ENCODE measurements around the gene ANXA6.

ANXA6 gene

DNA sequence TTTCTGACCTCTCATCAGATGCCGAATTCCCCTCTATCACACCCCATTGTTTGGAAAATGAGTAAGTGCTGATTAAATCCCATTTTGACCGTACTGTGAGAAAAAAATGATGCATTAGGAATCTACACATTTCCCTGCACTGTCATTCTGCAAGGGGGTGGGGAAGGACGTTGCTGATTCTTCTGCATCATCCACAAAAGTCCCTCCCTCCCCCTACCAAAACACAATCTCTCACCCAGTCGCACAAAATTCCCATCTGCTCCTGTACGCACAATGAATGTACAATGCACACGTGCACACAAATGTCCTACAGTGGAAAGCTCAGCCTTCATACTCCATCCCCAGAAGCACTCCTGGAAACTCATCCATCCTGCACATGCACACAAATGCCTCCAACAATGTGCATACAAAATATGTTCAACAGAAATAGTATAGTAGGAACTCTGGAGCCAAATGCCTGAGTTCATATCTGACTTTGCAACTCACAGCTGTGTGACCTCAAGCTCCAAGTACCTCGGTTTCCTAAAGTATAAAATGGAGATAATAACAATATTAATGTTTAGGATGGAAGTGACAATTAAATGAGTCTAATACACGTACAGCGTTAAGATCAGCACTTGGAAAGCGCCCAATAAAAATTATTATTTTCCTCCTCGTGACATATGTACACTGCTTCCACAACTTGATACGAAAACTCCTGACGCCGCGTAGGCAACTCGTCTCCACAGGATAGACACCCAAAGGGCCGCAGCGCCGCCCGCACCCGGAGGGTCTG is 77.6 kb downstream of the ANXA6 start:
- DNase-seq: peak; percentile 65

- peak; percentile 85 for DNase-seq
These were observed 78.9 kb downstream of the ANXA6 start for GRCh38 chr5:151078490-151079262.

DNA sequence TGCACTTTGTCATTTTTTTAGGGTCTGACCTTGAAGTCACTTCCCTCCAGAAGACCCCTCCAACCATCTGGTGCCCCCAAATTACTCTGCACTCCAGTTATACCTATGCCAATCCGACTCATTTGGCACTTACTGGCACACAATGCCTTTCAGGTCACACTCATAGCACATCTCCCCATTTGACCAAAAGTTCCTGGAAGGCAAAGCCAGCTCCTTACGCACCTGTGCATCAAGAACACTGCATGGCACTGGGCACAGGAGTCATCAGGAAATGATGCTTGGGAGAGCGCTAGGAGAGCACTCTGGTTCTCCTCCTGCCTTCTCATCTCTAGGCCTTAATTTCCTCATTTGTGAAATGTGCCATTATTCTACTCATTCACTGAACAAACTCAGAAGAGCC is 79.6 kb downstream of the ANXA6 start:
- no peak for DNase-seq

- no peak for DNase-seq
These were observed 80.2 kb downstream of the ANXA6 start for GRCh38 chr5:151077419-151077818.

GRCh38 chr5:151076616-151077015 is 81.0 kb downstream of the ANXA6 start:
- DNase-seq: no peak

GRCh38 chr5:151075698-151076331 is 81.8 kb downstream of the ANXA6 start:
- DNase-seq: no peak

DNA sequence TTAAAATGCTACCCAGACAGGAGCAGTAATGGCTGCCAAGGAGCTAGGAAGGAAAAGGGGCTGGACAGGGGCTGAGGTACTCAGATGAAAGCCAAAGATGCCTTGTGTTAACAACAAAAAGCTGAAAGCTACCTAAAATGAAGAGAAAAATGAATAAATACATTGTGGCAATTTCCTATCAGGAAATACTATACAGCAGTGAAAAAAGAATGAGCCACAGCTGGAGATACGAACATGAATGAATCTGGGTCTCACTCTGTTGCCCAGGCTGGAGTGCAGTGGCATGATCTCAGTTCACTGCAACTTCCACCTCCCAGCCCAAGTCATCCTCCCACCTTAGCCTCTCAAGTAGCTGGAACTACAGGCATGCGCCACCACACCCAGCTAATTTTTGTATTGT is 83.0 kb downstream of the ANXA6 start:
- DNase-seq: no peak

- no peak for DNase-seq
These were observed 84.3 kb downstream of the ANXA6 start for GRCh38 chr5:151073280-151073679.

GRCh38 chr5:151072630-151073025 is 85.0 kb downstream of the ANXA6 start:
- no peak for DNase-seq

GRCh38 chr5:151071848-151072629 is 85.5 kb downstream of the ANXA6 start:
- DNase-seq: no peak

GRCh38 chr5:151071021-151071420 is 86.6 kb downstream of the ANXA6 start:
- DNase-seq: no peak

DNA sequence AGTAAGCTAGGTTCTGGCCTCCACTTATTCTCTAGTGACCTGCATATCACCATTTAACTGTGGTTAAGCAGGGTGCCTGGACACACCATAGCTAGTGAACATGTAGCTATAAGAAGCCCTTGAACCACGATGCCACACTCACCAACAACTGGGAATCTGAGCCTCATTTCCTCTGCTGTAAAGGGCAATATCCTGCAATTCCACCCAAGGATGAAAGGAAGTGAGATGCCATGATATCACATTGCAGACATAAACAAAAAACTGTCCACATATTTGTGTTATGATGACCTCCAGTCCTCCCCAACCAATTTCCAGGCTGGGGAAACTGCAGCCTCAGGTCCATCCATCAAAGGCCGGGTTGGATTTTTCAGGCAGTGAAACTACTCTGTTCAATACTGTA is 87.1 kb downstream of the ANXA6 start:
- no peak for DNase-seq

- peak; percentile 64 for DNase-seq
These were observed 89.0 kb downstream of the ANXA6 start for GRCh38 chr5:151068433-151069197.

DNA sequence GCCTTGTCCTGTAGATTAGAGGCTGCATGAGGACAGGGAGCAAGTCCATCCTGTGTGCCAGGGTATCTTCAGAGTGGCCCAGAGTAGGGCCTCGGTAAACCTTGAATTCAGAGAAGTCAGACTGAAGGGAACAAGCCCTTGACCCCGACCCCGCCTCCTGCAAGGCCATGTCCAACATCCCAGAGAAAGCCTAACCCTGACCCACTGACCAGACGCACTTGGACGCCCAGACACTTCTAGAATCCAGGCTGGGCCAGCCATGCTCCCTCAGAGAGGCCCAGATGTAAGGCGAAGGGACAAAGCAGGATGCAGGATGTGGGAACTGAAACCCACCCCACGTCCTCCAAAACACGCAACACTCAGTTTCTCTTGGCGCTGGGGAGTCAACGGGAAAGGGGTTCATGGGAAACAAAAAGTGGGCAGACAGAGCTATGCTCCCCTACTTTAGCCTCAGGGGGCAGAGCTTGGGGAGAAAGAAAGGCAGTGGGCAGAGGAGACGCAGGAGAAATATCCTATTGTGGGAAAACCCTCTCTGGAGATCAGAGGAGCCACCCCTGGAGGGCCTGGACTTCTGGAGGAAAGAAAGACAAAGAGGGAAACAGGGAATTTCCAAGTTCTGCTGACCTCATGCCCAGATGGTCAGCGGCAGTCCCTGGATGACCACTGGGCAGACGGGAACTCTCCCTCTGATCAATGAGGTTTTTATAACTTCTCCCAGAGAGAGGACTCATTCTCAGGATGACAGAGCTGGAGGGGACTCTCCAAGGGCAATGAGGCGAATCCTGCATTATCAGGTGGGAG is 89.7 kb downstream of the ANXA6 start:
- no peak for DNase-seq

DNA sequence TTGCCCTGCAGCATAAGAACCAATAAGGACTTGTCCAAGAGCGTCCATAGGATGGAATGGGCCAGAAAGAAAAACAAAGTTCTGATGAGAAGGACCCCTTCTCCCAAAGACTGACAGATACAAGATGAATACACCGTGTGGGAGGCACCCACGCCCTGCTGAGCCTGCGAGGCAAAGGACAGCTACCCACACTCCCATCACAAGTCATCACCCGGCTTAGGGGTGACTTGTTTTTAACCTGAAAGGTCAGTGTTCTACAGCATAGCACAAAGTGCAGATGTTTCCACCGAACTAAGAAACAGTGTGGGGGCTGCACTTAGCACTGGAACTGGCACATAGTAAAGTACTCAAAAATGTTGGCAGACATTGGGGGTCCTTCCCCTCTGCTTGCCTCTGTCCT is 90.7 kb downstream of the ANXA6 start:
- DNase-seq: no peak

GRCh38 chr5:151065609-151066008 is 92.0 kb downstream of the ANXA6 start:
- DNase-seq: no peak

- DNase-seq: no peak
These were observed 92.6 kb downstream of the ANXA6 start for GRCh38 chr5:151064916-151065499.

- no peak for DNase-seq
These were observed 94.2 kb downstream of the ANXA6 start for GRCh38 chr5:151063142-151063989.

DNA sequence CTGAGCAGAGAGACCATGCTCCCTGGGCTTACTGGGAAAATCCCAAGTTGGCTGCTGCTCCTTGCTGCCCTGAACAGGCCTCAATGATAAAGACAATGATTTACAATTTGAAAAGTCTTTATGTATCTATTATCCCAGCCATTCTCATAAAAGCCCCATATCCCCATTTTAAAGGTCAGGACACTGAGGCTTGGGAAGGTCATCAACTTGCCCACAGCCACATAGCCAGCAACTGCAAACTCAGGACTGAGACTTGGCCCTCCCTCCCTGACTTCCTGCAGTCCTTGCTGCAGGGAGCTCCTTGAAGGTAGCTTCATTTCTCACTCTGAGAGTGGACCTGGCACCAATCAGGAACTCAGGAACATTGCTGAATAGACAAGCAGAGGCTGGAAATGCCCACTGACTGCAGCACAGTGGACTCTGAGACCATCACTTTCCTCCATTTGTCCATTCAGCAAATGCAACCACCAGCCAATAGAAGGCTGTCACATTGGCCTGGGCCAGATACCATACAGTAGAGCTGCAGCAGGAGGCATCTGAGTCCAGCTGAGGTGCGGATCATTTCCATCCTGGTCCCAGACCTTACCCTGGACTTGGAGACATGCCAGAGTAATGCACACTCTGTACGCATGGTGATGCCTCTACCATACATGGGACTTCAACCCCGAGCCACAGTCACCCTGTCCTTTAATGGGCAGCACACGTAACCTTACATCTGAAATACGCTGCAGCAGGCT is 95.0 kb downstream of the ANXA6 start:
- no peak for DNase-seq

Data from activated CD4-positive, alpha-beta T cell treated with anti-CD3 and anti-CD28 coated beads for 48 hours (primary cell).